ENCODE results near the gene ZNF606. TPM values are rescaled to one million over a fixed set of nuclear protein-coding genes. Genes with fewer than 3 reads are reported as not detected.

Gene ZNF606
- polyA plus RNA-seq, 2 of the 4 experiments (the other 2 are of a cell fraction), result 4.5 to 5.1 TPM

GRCh38 chr19:58037927-58038687 lies 35.5 kb upstream of the ZNF606 start:
- WGBS (ENCODE audit: missing lambda C conversion rate), result 35% methylated on average over 33 of the region's 44 CpGs
- H3K9me3 ChIP-seq, result peaks cover 76% of the 10 kb centered on the region
- ChIA-PET CTCF (no interaction called here), POLR2A (no interaction called here)
- H3K4me2 ChIP-seq, result no peak overlapping the region
- no peak for DNase-seq (ENCODE audit: low read depth in 1 of 2, low spot score in 1 of 2)
- H3K4me1 ChIP-seq, result no peaks in the 10 kb centered on the region
- no peak for FAIRE-seq
- H3K4me3 ChIP-seq, result no peak overlapping the region
- ATAC-seq, result no peak
- H3K27ac ChIP-seq, result no peak overlapping the region
- TF ChIP-seq NPAS2 (CRISPR knock-in tag; IDR thresholded peaks at IDR 0.05; ENCODE audit: borderline replicate concordance) (no peak), CTCF (IDR thresholded peaks at IDR 0.05) (no peak), FOXS1 (CRISPR knock-in tag; IDR thresholded peaks at IDR 0.05) (no peak)

- ATAC-seq, result no peak
- 28% methylated on average over 8 of the region's 8 CpGs for WGBS (ENCODE audit: missing lambda C conversion rate)
- no peak for FAIRE-seq
Measured at GRCh38 chr19:58035863-58036262, 33.2 kb upstream of the ZNF606 start.

GRCh38 chr19:58034477-58034793 lies 31.8 kb upstream of the ZNF606 start:
- ATAC-seq (no peak), DNase-seq (ENCODE audit: low read depth in 1 of 2, low spot score in 1 of 2) (no peak), FAIRE-seq (no peak)
- peaks cover 73% of the 10 kb centered on the region for H3K9me3 ChIP-seq
- H3K4me3 ChIP-seq, result no peak overlapping the region
- no peaks in the 10 kb centered on the region for H3K4me1 ChIP-seq
- H3K27ac ChIP-seq, result no peak overlapping the region
- POLR2A ChIA-PET, result no interaction called here
- H3K4me2 ChIP-seq, result no peak overlapping the region
- WGBS (ENCODE audit: missing lambda C conversion rate), result 53% methylated on average over 13 of the region's 20 CpGs
- CTCF ChIA-PET, result no interaction called here
- TF ChIP-seq NFE2L2 (conservative IDR thresholded peaks at IDR 0.05; ENCODE audit: low read length), result no peak
- TF ChIP-seq HES2 (IDR thresholded peaks at IDR 0.05), result no peak
- no peak for TF ChIP-seq RNF2 (IDR thresholded peaks at IDR 0.05; ENCODE audit: borderline replicate concordance, low read depth)
- TF ChIP-seq HMGXB4 (CRISPR knock-in tag; IDR thresholded peaks at IDR 0.05; ENCODE audit: borderline replicate concordance), result no peak
- TF ChIP-seq KDM5A (IDR thresholded peaks at IDR 0.05), result no peak
- TF ChIP-seq PBX3 (IDR thresholded peaks at IDR 0.05), result no peak
- no peak for TF ChIP-seq E2F6 (IDR thresholded peaks at IDR 0.05; ENCODE audit: borderline replicate concordance, low read depth)
- TF ChIP-seq CEBPB (IDR thresholded peaks at IDR 0.05), result no peak
- TF ChIP-seq HOXB13 (CRISPR knock-in tag; IDR thresholded peaks at IDR 0.05; ENCODE audit: low read depth), result no peak
- TF ChIP-seq MAZ (IDR thresholded peaks at IDR 0.05; ENCODE audit: borderline replicate concordance, low read depth, low read length), result no peak

More at GRCh38 chr19:58035863-58036262, 33.2 kb upstream of the ZNF606 start:
- H3K27ac ChIP-seq, result no peak overlapping the region
- POLR2A ChIA-PET, result no interaction called here
- no peak overlapping the region for H3K4me2 ChIP-seq
- H3K4me1 ChIP-seq, result no peaks in the 10 kb centered on the region
- H3K4me3 ChIP-seq, result no peak overlapping the region
- TF ChIP-seq MAX (IDR thresholded peaks at IDR 0.05) (no peak), NPAS2 (CRISPR knock-in tag; IDR thresholded peaks at IDR 0.05; ENCODE audit: borderline replicate concordance) (no peak), MYC (IDR thresholded peaks at IDR 0.05; ENCODE audit: borderline replicate concordance, low read length) (no peak), ZNF302 (CRISPR knock-in tag; IDR thresholded peaks at IDR 0.05) (no peak), ESRRA (IDR thresholded peaks at IDR 0.05; ENCODE audit: borderline replicate concordance, low read length) (no peak), BCL3 (IDR thresholded peaks at IDR 0.05) (no peak), RNF2 (IDR thresholded peaks at IDR 0.05; ENCODE audit: borderline replicate concordance, low read depth) (no peak), HDAC2 (IDR thresholded peaks at IDR 0.05) (no peak), SMC3 (IDR thresholded peaks at IDR 0.05) (no peak), HOXB13 (CRISPR knock-in tag; IDR thresholded peaks at IDR 0.05; ENCODE audit: low read depth) (no peak), HOXA7 (CRISPR knock-in tag; IDR thresholded peaks at IDR 0.05) (no peak), ELK1 (IDR thresholded peaks at IDR 0.05; ENCODE audit: low read depth, low read length) (no peak)
- no peak for DNase-seq (ENCODE audit: low read depth in 1 of 2, low spot score in 1 of 2)
- H3K9me3 ChIP-seq, result peaks cover 73% of the 10 kb centered on the region
- CTCF ChIA-PET, result no interaction called here

Measured in A549 (cell line).